GM10847 (cell line): ENCODE measurements around the gene LRR1.

Experiments
- POLR2A ChIP-seq: IDR thresholded peaks from 2 replicates; pipeline ENCODE4 v1.6.1; 2011; ENCODE audit not compliant: insufficient read length; ENCODE audit errors: extremely low read depth

Gene LRR1

DNA sequence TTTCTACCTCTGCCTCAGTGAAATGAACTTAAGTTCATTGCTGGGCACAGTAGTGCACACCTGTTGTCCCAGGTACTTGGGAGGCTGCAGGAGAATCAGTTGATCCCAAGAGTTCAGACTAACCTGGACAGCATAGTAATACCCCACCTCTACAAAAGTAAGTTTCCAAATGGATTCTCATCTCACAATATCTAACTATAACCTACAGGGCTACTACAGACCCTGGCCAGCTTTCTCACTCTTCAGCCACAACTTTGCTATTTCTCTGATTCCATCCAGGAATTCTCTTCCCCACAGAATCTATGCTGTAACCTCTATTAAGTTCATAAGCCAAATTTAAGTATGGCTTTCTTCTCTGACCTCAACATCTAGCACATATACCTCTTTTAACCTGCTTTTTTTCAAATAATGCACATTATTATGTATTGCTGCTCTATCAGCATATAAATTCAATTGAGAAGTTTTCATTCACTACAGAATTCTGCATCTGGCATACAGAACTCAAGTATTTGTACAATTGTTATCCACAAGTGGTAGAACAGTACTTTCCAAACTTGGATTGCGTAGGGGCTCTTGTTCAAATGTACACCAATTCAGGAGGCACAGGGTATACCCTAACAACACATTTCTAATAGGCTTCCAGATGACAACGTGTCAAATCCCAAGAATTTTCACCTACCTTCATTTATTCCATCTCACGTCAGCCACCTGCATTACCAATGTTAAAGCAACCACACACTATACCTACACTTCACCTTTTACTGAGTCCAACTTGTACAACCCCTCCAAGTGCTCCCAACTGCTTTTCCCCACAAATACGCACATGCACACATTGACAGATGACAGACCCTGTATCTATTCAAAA lies 16.4 kb upstream of the LRR1 start:
- TF ChIP-seq POLR2A = no peak

DNA sequence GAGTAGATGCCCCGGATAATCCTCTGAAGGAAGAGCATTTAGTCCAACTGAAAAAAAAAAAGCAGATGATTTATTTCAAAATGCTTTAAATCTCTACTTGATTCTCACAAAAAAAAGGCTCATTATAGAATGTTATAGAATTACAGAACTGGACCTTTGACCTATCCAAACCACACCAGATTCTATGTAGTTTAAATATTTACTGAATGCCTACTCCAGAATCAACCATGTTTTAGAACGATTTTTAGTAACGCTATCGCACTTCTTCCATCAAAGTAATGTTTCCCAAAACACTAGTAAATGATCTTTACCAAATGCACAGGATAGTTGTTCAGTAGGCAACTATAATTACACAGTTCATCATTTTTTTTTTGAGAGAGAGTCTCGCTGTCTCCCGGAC lies 15.1 kb upstream of the LRR1 start:
- no peak for TF ChIP-seq POLR2A

GRCh38 chr14:49584058-49584457 lies 14.7 kb upstream of the LRR1 start:
- no peak for TF ChIP-seq POLR2A

DNA sequence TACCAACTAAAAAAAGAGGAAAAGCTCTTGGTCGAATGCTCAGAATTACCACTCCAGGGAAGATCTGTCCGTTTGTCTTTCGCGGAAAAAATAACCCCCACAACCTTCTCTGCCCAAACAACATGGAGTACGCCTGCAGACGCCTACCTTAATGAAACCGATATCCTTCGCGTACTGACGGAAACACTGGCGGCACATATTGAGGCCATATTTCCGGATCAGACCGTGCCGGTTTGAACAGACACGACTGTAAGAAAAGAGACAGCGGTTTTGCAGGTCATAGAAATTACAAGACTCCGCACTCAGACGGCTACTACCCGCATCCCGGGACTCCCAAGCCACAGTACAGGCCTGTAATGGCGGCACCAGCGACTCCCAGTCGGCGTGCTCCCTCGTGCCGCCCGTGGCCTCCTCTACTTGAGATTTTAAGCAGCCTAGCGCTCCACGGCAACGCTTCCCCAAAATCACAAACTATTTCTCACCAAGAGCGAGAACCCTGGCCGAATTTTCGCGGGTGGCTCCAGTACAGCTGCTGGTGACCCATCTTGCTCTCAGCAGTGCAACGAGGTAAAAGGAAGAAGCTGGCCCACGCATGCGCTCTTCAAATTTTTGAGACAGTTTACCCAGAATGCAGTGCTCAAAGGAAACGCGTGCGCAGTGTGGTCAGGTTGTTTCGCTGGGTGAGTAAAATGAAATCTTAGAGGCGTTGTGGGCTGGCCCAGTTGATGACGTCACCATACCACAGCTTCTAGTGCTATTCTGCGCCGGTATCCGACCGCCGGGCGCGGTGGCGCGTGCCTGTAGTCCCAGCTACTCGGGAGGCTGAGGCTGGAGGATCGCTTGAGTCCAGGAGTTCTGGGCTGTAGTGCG lies 12.7 kb upstream of the LRR1 start, which contains the start of gene RPS29:
Gene RPS29 (minus strand): TSS at position 578 of the 870 bp plus-strand sequence. CDS start 34 bp downstream, at position 544.
- peak; percentile 83 for TF ChIP-seq POLR2A

- TF ChIP-seq POLR2A = no peak
Observed at GRCh38 chr14:49586673-49587460, 11.9 kb upstream of the LRR1 start.

GRCh38 chr14:49589387-49589786 lies 9.4 kb upstream of the LRR1 start:
- no peak for TF ChIP-seq POLR2A

- TF ChIP-seq POLR2A = no peak
Observed at GRCh38 chr14:49593016-49593415, 5.7 kb upstream of the LRR1 start.

GRCh38 chr14:49594347-49595091 lies 4.2 kb upstream of the LRR1 start:
- no peak for TF ChIP-seq POLR2A

DNA sequence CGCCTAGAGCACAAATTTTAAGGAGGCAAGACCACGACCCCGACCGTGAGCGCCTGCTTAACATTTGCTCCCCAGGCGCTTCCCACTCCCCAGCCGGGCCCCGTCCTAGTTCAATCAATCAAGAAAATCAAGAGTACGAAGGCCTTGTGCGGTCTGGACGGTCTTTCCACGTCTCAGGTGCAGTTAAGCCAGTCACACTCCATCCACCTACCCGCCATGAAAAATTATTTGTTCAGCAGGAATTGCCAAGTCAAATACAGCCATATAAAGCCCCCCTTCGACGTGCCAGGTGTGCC lies 603 bp upstream of the LRR1 start:
- no peak for TF ChIP-seq POLR2A

DNA sequence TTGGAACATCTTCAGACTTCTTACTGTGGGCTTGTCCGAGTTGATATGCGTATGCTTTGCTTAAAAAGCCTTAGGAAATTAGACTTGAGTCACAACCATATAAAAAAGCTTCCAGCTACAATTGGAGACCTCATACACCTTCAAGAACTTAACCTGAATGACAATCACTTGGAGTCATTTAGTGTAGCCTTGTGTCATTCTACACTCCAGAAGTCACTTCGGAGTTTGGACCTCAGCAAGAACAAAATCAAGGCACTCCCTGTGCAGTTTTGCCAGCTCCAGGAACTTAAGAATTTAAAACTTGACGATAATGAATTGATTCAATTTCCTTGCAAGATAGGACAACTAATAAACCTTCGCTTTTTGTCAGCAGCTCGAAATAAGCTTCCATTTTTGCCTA lies 8.8 kb downstream of the LRR1 start:
- no peak for TF ChIP-seq POLR2A

DNA sequence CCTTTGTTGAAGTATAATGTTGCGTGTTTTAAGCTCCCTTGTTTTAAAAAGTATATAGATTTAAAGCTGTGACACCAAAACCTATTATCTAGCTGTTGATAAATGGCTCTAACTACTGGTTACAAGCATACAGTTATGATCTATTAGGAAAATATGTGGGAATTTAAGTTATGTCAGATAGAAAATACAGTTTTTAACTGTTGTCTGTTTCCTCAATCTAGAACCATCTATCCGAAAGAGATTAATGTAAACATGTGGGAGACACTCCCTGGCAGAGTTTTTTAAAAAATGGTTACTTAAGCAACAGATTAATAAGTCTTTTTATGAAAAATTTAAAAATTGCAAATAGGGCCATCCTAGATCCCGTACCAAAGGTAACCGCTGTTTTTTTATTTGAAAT lies 13.5 kb downstream of the LRR1 start:
- TF ChIP-seq POLR2A = no peak

DNA sequence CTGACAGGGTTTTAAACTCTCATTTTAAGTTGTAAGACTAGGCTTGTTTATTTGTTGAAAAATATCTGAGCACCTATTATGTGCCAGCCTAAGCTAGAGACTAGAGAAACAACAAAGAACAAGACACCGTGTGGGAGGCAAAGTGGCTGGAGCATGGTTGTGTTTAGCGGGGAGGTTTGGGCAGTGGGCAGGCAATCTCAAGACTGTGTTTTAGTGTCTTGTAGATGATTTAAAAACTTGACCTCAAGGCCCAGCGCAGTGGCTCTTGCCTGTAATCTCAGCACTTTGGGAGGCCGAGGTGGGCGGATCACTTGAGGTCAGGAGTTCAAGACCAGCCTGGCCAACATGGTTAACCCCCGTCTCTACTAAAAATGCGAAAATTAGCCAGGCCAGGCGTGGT lies 13.9 kb downstream of the LRR1 start:
- TF ChIP-seq POLR2A = no peak

GRCh38 chr14:49614196-49614595 lies 15.5 kb downstream of the LRR1 start:
- TF ChIP-seq POLR2A = no peak

- no peak for TF ChIP-seq POLR2A
Observed at GRCh38 chr14:49615776-49616175, 17.0 kb downstream of the LRR1 start.
